G401 (cell line): ENCODE measurements around the gene MED17. TPM values are rescaled to one million over a fixed set of nuclear protein-coding genes. Genes with fewer than 3 reads are reported as not detected.

Experiments
- DNase-seq: peaks from one replicate; pipeline ENCODE4 v3.0.0-alpha.2; 2015; ENCODE audit warnings: low spot score
- in situ Hi-C: cut with HindIII; loops from 2 replicates; pipeline ENCODE4 v1.10.0; 2016; ENCODE audit warnings: low sequenced_read_pairs, mixed read lengths
- total RNA-seq: library from RNA; depleted of rRNA; stranded (reverse); fragments of >200 nt; shearing (Covaris generic); gene quantifications from 2 replicates; pipeline ENCODE4 v1.2.3, GENCODE V29; 2014

MED17 gene
- total RNA-seq, 1 experiment from 2014 or later, result 38.6 TPM

- in situ Hi-C loops, result no loop called here
- DNase-seq, result no peak
Measured at GRCh38 chr11:93807980-93808379, 23.9 kb downstream of the MED17 start.

GRCh38 chr11:93813974-93814373 lies 29.9 kb downstream of the MED17 start:
- in situ Hi-C loops, result no loop called here
- no peak for DNase-seq

GRCh38 chr11:93814966-93815633 lies 31.0 kb downstream of the MED17 start:
- in situ Hi-C loops, result no loop called here
- DNase-seq, result no peak

- no peak for DNase-seq
- in situ Hi-C loops, result no loop called here
Measured at GRCh38 chr11:93817426-93818348, 33.6 kb downstream of the MED17 start.

- DNase-seq, result no peak
- in situ Hi-C loops, result no loop called here
Measured at GRCh38 chr11:93819966-93820695, 36.0 kb downstream of the MED17 start.

- no peak for DNase-seq
- in situ Hi-C loops, result no loop called here
Measured at GRCh38 chr11:93820847-93821246, 36.8 kb downstream of the MED17 start.

- in situ Hi-C loops, result no loop called here
- DNase-seq, result no peak
Measured at GRCh38 chr11:93821617-93822016, 37.5 kb downstream of the MED17 start.

- in situ Hi-C loops, result no loop called here
- DNase-seq, result no peak
Measured at GRCh38 chr11:93822359-93822758, 38.3 kb downstream of the MED17 start.

- in situ Hi-C loops, result no loop called here
- DNase-seq, result no peak
Measured at GRCh38 chr11:93823210-93823609, 39.1 kb downstream of the MED17 start.

GRCh38 chr11:93827363-93827762 lies 43.3 kb downstream of the MED17 start:
- DNase-seq, result no peak
- in situ Hi-C loops, result no loop called here

GRCh38 chr11:93829598-93829997 lies 45.5 kb downstream of the MED17 start:
- DNase-seq, result no peak
- in situ Hi-C loops, result no loop called here

- in situ Hi-C loops, result no loop called here
- no peak for DNase-seq
Measured at GRCh38 chr11:93831343-93832127, 47.5 kb downstream of the MED17 start.

- in situ Hi-C loops, result no loop called here
- no peak for DNase-seq
Measured at GRCh38 chr11:93832780-93833179, 48.7 kb downstream of the MED17 start.

- in situ Hi-C loops, result no loop called here
- DNase-seq, result no peak
Measured at GRCh38 chr11:93838967-93839366, 54.9 kb downstream of the MED17 start.

- DNase-seq, result no peak
- in situ Hi-C loops, result no loop called here
Measured at GRCh38 chr11:93840180-93840579, 56.1 kb downstream of the MED17 start.

- in situ Hi-C loops, result no loop called here
- DNase-seq, result no peak
Measured at GRCh38 chr11:93840981-93841380, 56.9 kb downstream of the MED17 start.

GRCh38 chr11:93841446-93841845 lies 57.4 kb downstream of the MED17 start:
- in situ Hi-C loops, result no loop called here
- no peak for DNase-seq

GRCh38 chr11:93842034-93842433 lies 58.0 kb downstream of the MED17 start:
- in situ Hi-C loops, result no loop called here

GRCh38 chr11:93842461-93842860 lies 58.4 kb downstream of the MED17 start:
- DNase-seq, result no peak
- in situ Hi-C loops, result no loop called here

More at GRCh38 chr11:93842034-93842433, 58.0 kb downstream of the MED17 start:
- no peak for DNase-seq
